ENCODE measurements around the gene MAMLD1. TPM values are rescaled to one million over a fixed set of nuclear protein-coding genes. Genes with fewer than 3 reads are reported as not detected.

MAMLD1 gene
- total and polyA plus RNA-seq, 4 donors: 1.8 to 8.5 (median 7.7) TPM

- intact Hi-C loops (cut with DNase I): no loop called here
- H3K4me3 ChIP-seq (ENCODE audit: low read length in 2 of 2): no peak overlapping the region
- 61 to 75% methylated on average over 4 of the region's 4 CpGs for WGBS, 2 donors
Measured at GRCh38 chrX:150548251-150548650, 185.1 kb downstream of the MAMLD1 start.

GRCh38 chrX:150548684-150549083 lies 185.6 kb downstream of the MAMLD1 start:
- intact Hi-C loops (cut with DNase I): no loop called here
- Histone ChIP-seq H3K27ac (ENCODE audit: low read depth in 1 of 2, low read length in 2 of 2) (no peak overlapping the region), H3K4me1 (ENCODE audit: control insufficient read depth in 1 of 2, insufficient read depth in 2 of 2, low read length in 2 of 2) (no peaks in the 10 kb centered on the region), H3K9me3 (ENCODE audit: control insufficient read depth, low read length) (no peaks in the 10 kb centered on the region), H3K27me3 (ENCODE audit: control insufficient read depth in 1 of 2, insufficient read depth in 2 of 2, low read length in 1 of 2) (no peaks in the 10 kb centered on the region), H3K36me3 (ENCODE audit: control insufficient read depth in 1 of 2, insufficient read depth in 2 of 2, low read length in 1 of 2) (no peaks in the 10 kb centered on the region), H3K4me3 (ENCODE audit: low read length in 2 of 2) (no peak overlapping the region)
- no peak for ATAC-seq (ENCODE audit: low FRiP score)
- DNase-seq: no peak
- 39 to 54% methylated on average over 2 of the region's 2 CpGs for whole genome bisulfite sequencing, 2 donors

More at GRCh38 chrX:150548251-150548650, 185.1 kb downstream of the MAMLD1 start:
- H3K27me3 ChIP-seq (ENCODE audit: control insufficient read depth in 1 of 2, insufficient read depth in 2 of 2, low read length in 1 of 2): no peaks in the 10 kb centered on the region
- no peaks in the 10 kb centered on the region for H3K4me1 ChIP-seq (ENCODE audit: control insufficient read depth in 1 of 2, insufficient read depth in 2 of 2, low read length in 2 of 2)
- H3K9me3 ChIP-seq (ENCODE audit: control insufficient read depth, low read length): no peaks in the 10 kb centered on the region
- H3K27ac ChIP-seq (ENCODE audit: low read depth in 1 of 2, low read length in 2 of 2): peak overlapping the region in 1 of 2 donors; percentile 94
- no peak for ATAC-seq (ENCODE audit: low FRiP score)
- no peak for DNase-seq
- H3K36me3 ChIP-seq (ENCODE audit: control insufficient read depth in 1 of 2, insufficient read depth in 2 of 2, low read length in 1 of 2): no peaks in the 10 kb centered on the region

DNA sequence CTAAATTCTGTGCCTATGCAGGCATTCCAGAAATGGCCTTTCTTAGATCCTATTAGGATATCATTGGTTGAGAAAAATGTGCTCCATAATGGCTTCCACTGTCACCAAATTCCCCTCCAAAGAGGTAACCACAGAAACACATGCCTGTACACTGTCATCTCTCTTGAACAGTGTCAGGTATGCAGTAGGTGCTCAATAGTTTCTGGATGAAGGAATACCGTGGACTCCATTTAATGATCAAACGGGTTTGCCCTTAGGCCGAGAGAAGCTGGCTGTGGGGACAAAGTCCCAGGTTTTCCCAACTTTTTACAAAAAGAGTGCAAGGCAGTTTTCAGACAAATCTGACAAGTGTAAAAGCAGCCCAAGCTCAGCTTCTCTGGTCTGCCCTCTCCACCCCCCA lies 188.8 kb downstream of the MAMLD1 start:
- Histone ChIP-seq H3K4me3 (ENCODE audit: low read length in 2 of 2) (no peak overlapping the region), H3K27ac (ENCODE audit: low read depth in 1 of 2, low read length in 2 of 2) (no peak overlapping the region), H3K27me3 (ENCODE audit: control insufficient read depth in 1 of 2, insufficient read depth in 2 of 2, low read length in 1 of 2) (no peaks in the 10 kb centered on the region), H3K36me3 (ENCODE audit: control insufficient read depth in 1 of 2, insufficient read depth in 2 of 2, low read length in 1 of 2) (no peaks in the 10 kb centered on the region), H3K4me1 (ENCODE audit: control insufficient read depth in 1 of 2, insufficient read depth in 2 of 2, low read length in 2 of 2) (no peaks in the 10 kb centered on the region), H3K9me3 (ENCODE audit: control insufficient read depth, low read length) (no peaks in the 10 kb centered on the region)
- no peak for ATAC-seq (ENCODE audit: low FRiP score)
- no peak for DNase-seq
- intact Hi-C loops (cut with DNase I): no loop called here
- 75 to 94% methylated on average over 3 of the region's 3 CpGs for WGBS, 2 donors

DNA sequence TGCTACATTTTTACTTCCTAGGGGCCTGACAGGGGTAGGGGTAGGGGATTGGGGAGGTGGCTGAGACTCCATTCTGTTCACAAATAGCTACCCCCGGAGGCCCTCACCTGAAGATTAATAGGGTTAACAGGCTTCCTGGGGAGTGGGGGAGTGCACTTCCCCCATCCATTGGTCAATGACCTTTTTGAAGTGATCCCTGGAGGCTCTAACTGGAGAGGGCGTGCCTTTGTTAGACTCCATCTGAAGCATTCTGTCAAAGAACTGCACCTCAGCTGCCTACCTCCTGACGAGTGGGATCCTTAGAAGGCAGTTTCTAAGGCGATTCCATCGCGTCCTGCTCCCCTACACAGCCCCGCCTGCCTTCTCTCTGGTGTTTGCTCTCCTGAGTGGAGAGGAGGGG lies 195.3 kb downstream of the MAMLD1 start:
- Histone ChIP-seq H3K27ac (ENCODE audit: low read depth in 1 of 2, low read length in 2 of 2) (no peak overlapping the region), H3K9me3 (ENCODE audit: control insufficient read depth, low read length) (no peaks in the 10 kb centered on the region), H3K4me1 (ENCODE audit: control insufficient read depth in 1 of 2, insufficient read depth in 2 of 2, low read length in 2 of 2) (no peaks in the 10 kb centered on the region), H3K27me3 (ENCODE audit: control insufficient read depth in 1 of 2, insufficient read depth in 2 of 2, low read length in 1 of 2) (no peaks in the 10 kb centered on the region), H3K36me3 (ENCODE audit: control insufficient read depth in 1 of 2, insufficient read depth in 2 of 2, low read length in 1 of 2) (no peaks in the 10 kb centered on the region), H3K4me3 (ENCODE audit: low read length in 2 of 2) (no peak overlapping the region)
- no peak for ATAC-seq (ENCODE audit: low FRiP score)
- WGBS, 2 donors: 27 to 33% methylated on average over 7 of the region's 7 CpGs
- intact Hi-C loops (cut with DNase I): no loop called here
- DNase-seq: no peak

Other genes with a start within 250 kb of the MAMLD1 start
- 10 to 100 TPM; 13.6 to 20.5 TPM for gene MTM1, start 205.3 kb downstream of the MAMLD1 start, total RNA-seq
- 1 to 10 TPM; 5.5 to 8.4 TPM for gene MTM1, start 205.3 kb downstream of the MAMLD1 start, polyA plus RNA-seq

Data from aorta (tissue), 5 donors.